Endothelial cell of umbilical vein (primary cell): Measurements from ENCODE around the gene AKR7A3. TPM values are rescaled to one million over a fixed set of nuclear protein-coding genes. Genes with fewer than 3 reads are reported as not detected.
"Not testable (repeated sequence)": the region's sequence is repeated elsewhere in the genome, so short reads cannot be mapped to it uniquely, and the experiment has no call there.

ENCODE experiments used
- BruUV-seq: library from RNA; stranded (reverse); fragments of 400-500 nt; replicated peaks from 2 replicates; lab custom pipeline; 2021; lab: Mats Ljungman, UMichigan
- CTCF ChIA-PET: fragments of 300-600, 350-600 bp; sonication (Branson Sonifier 250); formaldehyde crosslinking; loops from one replicate; lab custom pipeline; 2021; ENCODE audit warnings: antibody characterized with exemption, inconsistent platforms; lab: Charles Lee
- POLR2A ChIA-PET: fragments of 300-600, 350-600 bp; sonication (Branson Sonifier 250); formaldehyde crosslinking; loops from one replicate; lab custom pipeline; 2021; ENCODE audit warnings: antibody characterized with exemption, inconsistent platforms; lab: Charles Lee
- DNase-seq: peaks from one replicate; pipeline ENCODE4 v3.0.0-alpha.2; 2011; ENCODE audit warnings: low read depth, low spot score
- FAIRE-seq: peaks from 2 replicates; lab custom pipeline; 2011; peaks lifted over from hg19 to GRCh38; lab: Jason Lieb, UNC
- H2AFZ ChIP-seq: 2 replicates; pipeline ENCODE4 v1.6.0; 2012; ENCODE audit warnings: low read depth, low read length, control low read depth, inconsistent platforms
- H3K27ac ChIP-seq: 2 replicates; pipeline ENCODE4 v1.5.1; 2011; ENCODE audit warnings: low read depth, mild to moderate bottlenecking, control low read depth, low read length, moderate library complexity; ENCODE audit not compliant: insufficient read depth
- H3K27me3 ChIP-seq, 2 experiments: 2 replicates each; pipeline versions ENCODE4 v1.6.0 to v1.6.1; 2011; ENCODE audit warnings: low read length in 2 of 2, mixed read lengths in 1 of 2; ENCODE audit not compliant: control insufficient read depth in 2 of 2, insufficient read depth in 2 of 2
- H3K36me3 ChIP-seq, 2 experiments: 2 replicates in 1 of 2; 3 replicates in 1 of 2; pipeline ENCODE4 v1.5.1; 2011; ENCODE audit warnings: low read length in 2 of 2, mild to moderate bottlenecking in 1 of 2, moderate library complexity in 1 of 2; ENCODE audit not compliant: control insufficient read depth in 2 of 2, insufficient read depth in 2 of 2; ENCODE audit errors: extremely low read depth in 1 of 2
- H3K4me1 ChIP-seq: 3 replicates; pipeline ENCODE4 v1.5.1; 2011; ENCODE audit warnings: mild to moderate bottlenecking, low read length; ENCODE audit not compliant: control insufficient read depth, insufficient read depth; ENCODE audit errors: extremely low read depth
- H3K4me2 ChIP-seq: 2 replicates; pipeline ENCODE4 v1.6.1; 2011; ENCODE audit warnings: low read length, control low read depth, mixed read lengths; ENCODE audit not compliant: insufficient read depth
- H3K4me3 ChIP-seq, 3 experiments: fragments of 200-600 bp in 1 of 3; sonication (generic), shearing (Covaris generic) in 1 of 3; replicated peaks in 1 of 3; 2 replicates each; pipeline ENCODE4 v1.5.1; 2011 to 2016; ENCODE audit warnings: control low read depth in 3 of 3, low read length in 3 of 3, mild to moderate bottlenecking in 2 of 3, inconsistent platforms in 1 of 3, low read depth in 1 of 3, moderate library complexity in 1 of 3; ENCODE audit not compliant: insufficient read depth in 1 of 3
- H3K79me2 ChIP-seq: 2 replicates; pipeline ENCODE4 v1.6.0; 2012; ENCODE audit warnings: low read length, inconsistent platforms; ENCODE audit not compliant: control insufficient read depth, insufficient read depth
- H3K9ac ChIP-seq: replicated peaks from 2 replicates; pipeline ENCODE3; 2011; ENCODE audit warnings: low read length, control low read depth; ENCODE audit not compliant: insufficient read depth; ENCODE audit errors: extremely low read depth
- H3K9me1 ChIP-seq: replicated peaks from 3 replicates; pipeline ENCODE4 v1.6.0; 2011; ENCODE audit warnings: mild to moderate bottlenecking, low read length; ENCODE audit not compliant: control insufficient read depth, insufficient read depth; ENCODE audit errors: extremely low read depth
- H3K9me3 ChIP-seq: replicated peaks from 2 replicates; pipeline ENCODE4 v1.5.1; 2012; ENCODE audit warnings: low read length, inconsistent platforms; ENCODE audit not compliant: control insufficient read depth, insufficient read depth
- H4K20me1 ChIP-seq: replicated peaks from 2 replicates; pipeline ENCODE3; 2011; ENCODE audit warnings: mild to moderate bottlenecking, low read length; ENCODE audit not compliant: control insufficient read depth, insufficient read depth; ENCODE audit errors: extremely low read depth
- CTCF ChIP-seq, 2 donors: IDR thresholded peaks; 1 replicate in 1 of 2; 2 replicates in 1 of 2; pipeline ENCODE4 v1.5.1; 2011; ENCODE audit warnings: low read length in 2 of 2, mild to moderate bottlenecking in 2 of 2, moderate library complexity in 2 of 2, control low read depth in 1 of 2, inconsistent platforms in 1 of 2, low read depth in 1 of 2; ENCODE audit not compliant: insufficient read depth in 1 of 2; ENCODE audit errors: extremely low read depth in 1 of 2
- EZH2 ChIP-seq: IDR thresholded peaks from 2 replicates; pipeline ENCODE4 v1.6.1; 2012; ENCODE audit warnings: borderline replicate concordance, low read depth, mild to moderate bottlenecking, moderate library complexity, low read length, inconsistent platforms; ENCODE audit not compliant: severe bottlenecking
- FOS ChIP-seq: IDR thresholded peaks from 2 replicates; pipeline ENCODE4 v1.6.1; 2011; ENCODE audit warnings: mild to moderate bottlenecking, low read length, moderate library complexity, borderline replicate concordance; ENCODE audit not compliant: insufficient read depth
- GATA2 ChIP-seq: IDR thresholded peaks from 2 replicates; pipeline ENCODE4 v1.7.0; 2011; ENCODE audit warnings: low read depth, mild to moderate bottlenecking, moderate library complexity, mixed read lengths, low read length; ENCODE audit not compliant: insufficient read length, insufficient read depth
- JUN ChIP-seq: IDR thresholded peaks from 2 replicates; pipeline ENCODE4 v1.6.1; 2011; ENCODE audit warnings: borderline replicate concordance, low read depth; ENCODE audit not compliant: insufficient read length, insufficient read depth
- MAX ChIP-seq: IDR thresholded peaks from 2 replicates; pipeline ENCODE4 v1.6.1; 2011; ENCODE audit not compliant: insufficient read depth, insufficient read length
- MYC ChIP-seq: IDR thresholded peaks from one replicate; pipeline ENCODE4 v1.6.1; 2011; ENCODE audit warnings: mild to moderate bottlenecking, low read depth, low read length
- POLR2A ChIP-seq: IDR thresholded peaks from 2 replicates; pipeline ENCODE4 v1.6.1; 2012; ENCODE audit warnings: low read depth, mild to moderate bottlenecking, control low read depth, low read length
- POLR2AphosphoS5 ChIP-seq: IDR thresholded peaks from 2 replicates; pipeline ENCODE4 v1.6.1; 2012; ENCODE audit warnings: low read depth, mild to moderate bottlenecking, control low read depth, low read length, moderate library complexity; ENCODE audit not compliant: insufficient read depth
- dilution Hi-C: fragments of 300-500 bp; cut with MboI; formaldehyde crosslinking; loops from one replicate; pipeline ENCODE4 v1.15.0; 2019; ENCODE audit warnings: low sequenced_read_pairs; ENCODE audit not compliant: extremely low pct_ligation_motif_present
- intact Hi-C: fragments of 100-400 bp; cut with micrococcal nuclease; formaldehyde crosslinking; loops from one replicate; pipeline ENCODE4 v1.10.0; 2022
- polyA plus RNA-seq, 4 experiments: library from polyadenylated mRNA; depleted of rRNA in 3 of 4; stranded (reverse) in 3 of 4; unstranded in 1 of 4; fragments of >200 nt; gene quantifications; 2 replicates each; pipeline versions ENCODE4 v1.2.1 to v1.2.3, GENCODE V29; 2011 to 2012; ENCODE audit warnings: missing spikeins in 1 of 4
- total RNA-seq: library from RNA; stranded (reverse); gene quantifications from 2 replicates; pipeline ENCODE4 v1.2.3, GENCODE V29; 2021

The AKR7A3 gene
- total and polyA plus RNA-seq, 2 donors (not counting 3 experiments of a cell fraction or from before 2014, with no cell fraction given), result 0.49 to 0.50 TPM

DNA sequence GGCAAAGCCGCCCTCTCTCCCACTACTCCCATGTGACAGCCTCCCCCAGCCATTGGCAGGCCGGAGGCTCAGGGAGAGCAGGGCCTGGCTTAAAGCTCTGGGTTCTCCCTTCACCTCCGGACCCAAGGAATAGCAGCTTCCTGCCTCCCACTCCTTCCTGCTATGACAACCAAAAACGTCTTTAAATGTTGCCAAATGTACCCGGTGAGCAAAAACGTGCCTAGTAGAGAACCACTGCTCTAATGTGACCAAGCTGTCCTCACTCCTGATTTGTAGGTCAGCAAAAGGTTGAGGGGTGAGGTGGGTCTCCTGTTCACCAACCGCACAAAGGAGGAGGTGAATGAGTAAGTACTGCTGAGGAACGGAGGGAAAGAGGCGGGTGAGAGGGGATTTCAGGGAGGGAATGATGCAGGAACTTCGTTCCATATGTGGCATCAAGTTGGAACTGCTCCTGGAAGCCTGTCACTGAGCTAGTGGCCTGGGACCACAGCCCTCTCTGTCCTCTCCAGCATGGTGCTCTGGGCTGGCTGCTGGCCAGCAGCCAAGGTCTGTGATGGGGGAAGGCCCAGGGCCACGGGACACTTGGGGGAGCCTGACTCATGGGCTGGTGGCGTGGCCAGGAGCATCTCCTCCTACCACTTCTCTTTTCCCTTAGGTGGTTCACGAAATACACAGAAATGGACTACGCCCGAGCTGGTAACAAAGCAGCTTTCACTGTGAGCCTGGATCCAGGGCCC is 31.2 kb downstream of the AKR7A3 start:
- POLR2A ChIA-PET, result no interaction called here
- intact Hi-C loops, result loop anchor here (10.0 kb wide), 1 partner anchor 337 kb away; a partner anchor contains a TSS
- H3K27me3 ChIP-seq, result no peaks in the 10 kb centered on the region
- CTCF ChIA-PET, result interaction anchor here (0.8 to 1.1 kb wide), 2 partner anchors 16 to 397 kb away, joined by 3 to 6 read pairs; no protein-coding TSS in a partner anchor
- no TSS peak for BruUV-seq
- dilution Hi-C loops, result no loop called here
- no peak overlapping the region for H3K4me2 ChIP-seq
- no peaks in the 10 kb centered on the region for H3K9me3 ChIP-seq
- no peak overlapping the region for H3K27ac ChIP-seq
- no peaks in the 10 kb centered on the region for H4K20me1 ChIP-seq
- H2AFZ ChIP-seq, result no peak overlapping the region
- H3K9me1 ChIP-seq, result no peaks in the 10 kb centered on the region
- H3K79me2 ChIP-seq, result peaks cover 33% of the 10 kb centered on the region
- H3K9ac ChIP-seq, result no peak overlapping the region
- H3K4me1 ChIP-seq, result peaks cover 10% of the 10 kb centered on the region
- H3K36me3 ChIP-seq, result peaks cover 13 to 30% of the 10 kb centered on the region in 2 experiments
- no peak overlapping the region for H3K4me3 ChIP-seq
- TF ChIP-seq FOS, result no peak
- no peak for TF ChIP-seq POLR2AphosphoS5
- TF ChIP-seq EZH2, result no peak
- TF ChIP-seq CTCF (IDR thresholded peaks at IDR 0.05; ENCODE audit: extremely low read depth in 1 of 2, insufficient read depth in 1 of 2, low read depth in 1 of 2, low read length in 2 of 2), result no peak
- no peak for TF ChIP-seq MYC
- no peak for TF ChIP-seq GATA2
- no peak for TF ChIP-seq JUN
- no peak for TF ChIP-seq MAX
- TF ChIP-seq POLR2A, result no peak
- no peak for FAIRE-seq
- no peak for DNase-seq

DNA sequence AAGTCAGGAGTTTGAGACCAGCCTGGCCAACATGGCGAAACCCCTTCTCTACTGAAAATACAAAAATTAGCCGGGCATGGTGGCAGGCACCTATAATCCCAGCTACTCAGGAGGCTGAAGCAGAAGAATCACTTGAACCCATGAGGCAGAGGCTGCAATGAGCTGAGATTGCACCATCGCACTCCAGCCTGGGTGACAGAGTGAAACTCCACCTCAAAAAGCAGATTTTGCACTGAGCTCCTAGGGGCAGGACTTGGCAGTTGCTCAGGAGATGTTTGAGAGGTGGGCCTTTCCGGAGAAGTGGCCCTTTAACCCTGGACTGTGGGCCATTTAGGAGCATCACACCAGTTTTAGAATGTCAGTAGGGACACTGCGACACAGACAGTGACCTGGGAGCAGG is 32.3 kb downstream of the AKR7A3 start:
- H3K9ac ChIP-seq, DNase-seq, H2AFZ ChIP-seq, BruUV-seq, POLR2A ChIA-PET, H3K4me2 ChIP-seq, H3K27ac ChIP-seq, FAIRE-seq, H4K20me1 ChIP-seq, H3K27me3 ChIP-seq, H3K9me1 ChIP-seq, H3K4me3 ChIP-seq, dilution Hi-C loops, H3K9me3 ChIP-seq: not testable (repeated sequence)
- Histone ChIP-seq H3K36me3 (peaks cover 13 to 30% of the 10 kb centered on the region in 2 experiments), H3K4me1 (peaks cover 10% of the 10 kb centered on the region), H3K79me2 (peaks cover 40% of the 10 kb centered on the region)
- intact Hi-C loops, result loop anchor here (10.0 kb wide), 1 partner anchor 338 kb away; a partner anchor contains a TSS
- CTCF ChIA-PET, result interaction anchor here (1.1 kb wide), 1 partner anchor 398 kb away, joined by 4 read pairs; no protein-coding TSS in a partner anchor
